ENCODE data around the gene SNX8. TPM values are rescaled to one million over a fixed set of nuclear protein-coding genes. Genes with fewer than 3 reads are reported as not detected.

The SNX8 gene
- total and polyA plus RNA-seq, 2 of the 13 experiments (the other 11 are each of a cell fraction or from before 2014, with no cell fraction given), result 20.6 to 45.2 TPM

- ChIA-PET POLR2A (no interaction called here), CTCF (ENCODE audit: low intra/inter-chr PET ratio, low total read pairs) (no interaction called here)
- no peak for FAIRE-seq
- Histone ChIP-seq H3K4me2 (ENCODE audit: low read depth, low read length) (no peak overlapping the region), H3K36me3 (replicated peaks in 1 of 2; ENCODE audit: control insufficient read depth in 1 of 2, insufficient read depth in 2 of 2, low read length in 2 of 2) (peaks cover 30 to 84% of the 10 kb centered on the region in 2 experiments; a peak in 4 of 5 replicates), H3K4me1 (ENCODE audit: insufficient read depth, low read length) (no peaks in the 10 kb centered on the region), H3K9ac (ENCODE audit: insufficient read depth, low read depth, low read length) (no peak overlapping the region), H4K20me1 (ENCODE audit: insufficient read depth, low read length) (no peaks in the 10 kb centered on the region), H3K27ac (ENCODE audit: extremely low read length, insufficient read depth, low read length) (no peak overlapping the region), H3K4me3 (replicated peaks in 1 of 3; ENCODE audit: insufficient read depth in 1 of 3, low read depth in 2 of 3, low read length in 3 of 3) (no peak overlapping the region), H3K79me2 (ENCODE audit: insufficient read depth, low read length) (no peaks in the 10 kb centered on the region), H2AFZ (ENCODE audit: low read length) (no peak overlapping the region), H3K27me3 (ENCODE audit: control insufficient read depth in 1 of 2, insufficient read depth in 2 of 2, low read length in 2 of 2) (no peaks in the 10 kb centered on the region), H3K9me3 (ENCODE audit: low read length) (no peaks in the 10 kb centered on the region)
- DNase-seq (ENCODE audit: low spot score), result no peak
- no TSS peak for BruUV-seq (replicated peaks)
- WGBS (ENCODE audit: low lambda C conversion rate), result over 99% methylated on average over 8 of the region's 9 CpGs
- no peak for ATAC-seq
- TF ChIP-seq, protein P1, sequence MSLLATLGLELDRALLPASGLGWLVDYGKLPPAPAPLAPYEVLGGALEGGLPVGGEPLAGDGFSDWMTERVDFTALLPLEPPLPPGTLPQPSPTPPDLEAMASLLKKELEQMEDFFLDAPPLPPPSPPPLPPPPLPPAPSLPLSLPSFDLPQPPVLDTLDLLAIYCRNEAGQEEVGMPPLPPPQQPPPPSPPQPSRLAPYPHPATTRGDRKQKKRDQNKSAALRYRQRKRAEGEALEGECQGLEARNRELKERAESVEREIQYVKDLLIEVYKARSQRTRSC (CRISPR knock-in tag; IDR thresholded peaks at IDR 0.05; ENCODE audit: low read depth), result no peak
- TF ChIP-seq ZSCAN20 (CRISPR knock-in tag; IDR thresholded peaks at IDR 0.05; ENCODE audit: borderline replicate concordance) (no peak), ZNF567 (CRISPR knock-in tag; IDR thresholded peaks at IDR 0.05; ENCODE audit: borderline replicate concordance) (no peak), FOXC1 (CRISPR knock-in tag; IDR thresholded peaks at IDR 0.05; ENCODE audit: borderline replicate concordance) (no peak), ISL2 (CRISPR knock-in tag; IDR thresholded peaks at IDR 0.05) (no peak), ZNF281 (CRISPR knock-in tag; IDR thresholded peaks at IDR 0.05; ENCODE audit: borderline replicate concordance) (no peak), RBFOX2 (IDR thresholded peaks at IDR 0.05; ENCODE audit: low read depth, low read length) (no peak), ZNF205 (CRISPR knock-in tag; IDR thresholded peaks at IDR 0.05) (no peak), CREB3 (CRISPR knock-in tag; IDR thresholded peaks at IDR 0.05) (no peak), DZIP1 (CRISPR knock-in tag; IDR thresholded peaks at IDR 0.05) (no peak)
- intact Hi-C loops (cut with micrococcal nuclease; ENCODE audit: unreplicated experiment), result no loop called here
- in situ Hi-C loops (cut with HindIII; ENCODE audit: extremely low pct_ligation_motif_present, low pct_unique_long_range_greater_than_20kb), result loop anchor here (10.0 to 25.0 kb wide), 2 partner anchors 420 to 627 kb away; no protein-coding TSS in a partner anchor
Measured at GRCh38 chr7:2214636-2215035, 99.6 kb downstream of the SNX8 start.

Data from HepG2 (cell line).